SK-N-SH treated with all-trans-retinoic acid at 6 μM for 48 hours (cell line): ENCODE data around the gene CNPY1.
A peak's percentile ranks its signal among the peaks of the same experiment; 100 is the strongest.

Source experiments
- ATAC-seq: fragments of 200-7000 bp; cut with Tn5 transposase; 3 replicates; pipeline ENCODE4 v1.9.1; 2020; ENCODE audit warnings: mild to moderate bottlenecking, moderate library complexity
- ARNTL ChIP-seq: fragments of 450-650 bp; formaldehyde crosslinking; IDR thresholded peaks from 2 replicates; pipeline ENCODE4 v1.5.0; 2020; ENCODE audit warnings: low read depth, mild to moderate bottlenecking, moderate library complexity, borderline replicate concordance
- BACH2 ChIP-seq: fragments of 250-450 bp; sonication (Bioruptor Pico); IDR thresholded peaks from 2 replicates; pipeline ENCODE4 v1.9.0; 2021; ENCODE audit warnings: mild to moderate bottlenecking, borderline replicate concordance
- CSDC2 ChIP-seq: fragments of 250-450 bp; sonication (Bioruptor Pico); IDR thresholded peaks from 2 replicates; pipeline ENCODE4 v1.5.0; 2020; ENCODE audit warnings: mild to moderate bottlenecking, moderate library complexity
- CSRNP3 ChIP-seq: fragments of 250-450 bp; sonication (Bioruptor Pico); IDR thresholded peaks from 2 replicates; pipeline ENCODE4 v1.5.1; 2021; ENCODE audit warnings: mild to moderate bottlenecking, moderate library complexity
- GLIS3 ChIP-seq: fragments of 250-450 bp; sonication (Bioruptor Pico); IDR thresholded peaks from 2 replicates; pipeline ENCODE4 v1.5.0; 2020; ENCODE audit warnings: mild to moderate bottlenecking, moderate library complexity
- ISL1 ChIP-seq: fragments of 250-450 bp; sonication (Bioruptor Pico); IDR thresholded peaks from 2 replicates; pipeline ENCODE4 v2.1.2; 2022; ENCODE audit warnings: mild to moderate bottlenecking, moderate library complexity
- OSR1 ChIP-seq: fragments of 250-450 bp; sonication (Bioruptor Pico); IDR thresholded peaks from 2 replicates; pipeline ENCODE4 v1.8.0; 2022; ENCODE audit warnings: moderate library complexity, mild to moderate bottlenecking, inconsistent platforms
- PATZ1 ChIP-seq: fragments of 250-450 bp; sonication (Bioruptor Pico); IDR thresholded peaks from 2 replicates; pipeline ENCODE4 v1.8.0; 2020; ENCODE audit warnings: mild to moderate bottlenecking, moderate library complexity, borderline replicate concordance
- PPARA ChIP-seq: fragments of 250-450 bp; sonication (Bioruptor Pico); IDR thresholded peaks from 2 replicates; pipeline ENCODE4 v1.5.0; 2020; ENCODE audit warnings: mild to moderate bottlenecking, borderline replicate concordance
- RARB ChIP-seq: fragments of 250-450 bp; sonication (Bioruptor Pico); IDR thresholded peaks from 2 replicates; pipeline ENCODE4 v1.8.0; 2021; ENCODE audit warnings: mild to moderate bottlenecking, moderate library complexity
- SNAI2 ChIP-seq: fragments of 250-450 bp; sonication (Bioruptor Pico); IDR thresholded peaks from 2 replicates; pipeline ENCODE4 v1.5.0; 2020; ENCODE audit warnings: mild to moderate bottlenecking, moderate library complexity
- TSHZ2 ChIP-seq: fragments of 250-450 bp; sonication (Bioruptor Pico); IDR thresholded peaks from 2 replicates; pipeline ENCODE4 v1.5.0; 2020; ENCODE audit warnings: mild to moderate bottlenecking, moderate library complexity
- ZC3H10 ChIP-seq: fragments of 250-450 bp; sonication (Bioruptor Pico); IDR thresholded peaks from 2 replicates; pipeline ENCODE4 v1.5.1; 2021; ENCODE audit warnings: mild to moderate bottlenecking, moderate library complexity
- ZFP3 ChIP-seq: fragments of 250-450 bp; sonication (Bioruptor Pico); IDR thresholded peaks from 2 replicates; pipeline ENCODE4 v1.5.0; 2020; ENCODE audit warnings: mild to moderate bottlenecking, moderate library complexity
- ZFP30 ChIP-seq: fragments of 450-650 bp; formaldehyde crosslinking; IDR thresholded peaks from 2 replicates; pipeline ENCODE4 v1.5.0; 2022; ENCODE audit warnings: mild to moderate bottlenecking, moderate library complexity
- ZNF565 ChIP-seq: fragments of 450-650 bp; formaldehyde crosslinking; conservative IDR thresholded peaks from 2 replicates; pipeline ENCODE4 v1.5.0; 2020; ENCODE audit warnings: low read depth, mild to moderate bottlenecking, moderate library complexity

The CNPY1 gene

GRCh38 chr7:155533827-155534690, 12.3 kb downstream of the CNPY1 start (continued):
- TF ChIP-seq ZFP3 (CRISPR knock-in tag) (no peak), RARB (CRISPR knock-in tag) (no peak)

GRCh38 chr7:155533120-155533826, 13.1 kb downstream of the CNPY1 start:
- ATAC-seq, result peak; percentile 47
- TF ChIP-seq ZFP30 (CRISPR knock-in tag) (no peak), ZNF565 (CRISPR knock-in tag) (no peak), CSDC2 (no peak), SNAI2 (CRISPR knock-in tag) (no peak), ISL1 (no peak), PPARA (CRISPR knock-in tag) (no peak), PATZ1 (CRISPR knock-in tag) (no peak), ARNTL (no peak), TSHZ2 (no peak), BACH2 (no peak), OSR1 (CRISPR knock-in tag) (no peak)

- TF ChIP-seq CSRNP3 (no peak), GLIS3 (CRISPR knock-in tag) (no peak), TSHZ2 (no peak), ZC3H10 (no peak), PATZ1 (CRISPR knock-in tag) (no peak), BACH2 (no peak), PPARA (CRISPR knock-in tag) (no peak)
- no peak for ATAC-seq
These were observed 13.6 kb downstream of the CNPY1 start for GRCh38 chr7:155532792-155533119.
